ENCODE measurements around the gene MYO1D. TPM values are rescaled to one million over a fixed set of nuclear protein-coding genes. Genes with fewer than 3 reads are reported as not detected.

Gene MYO1D
- total RNA-seq, 1 donor from 2014 or later: 27.7 TPM

DNA sequence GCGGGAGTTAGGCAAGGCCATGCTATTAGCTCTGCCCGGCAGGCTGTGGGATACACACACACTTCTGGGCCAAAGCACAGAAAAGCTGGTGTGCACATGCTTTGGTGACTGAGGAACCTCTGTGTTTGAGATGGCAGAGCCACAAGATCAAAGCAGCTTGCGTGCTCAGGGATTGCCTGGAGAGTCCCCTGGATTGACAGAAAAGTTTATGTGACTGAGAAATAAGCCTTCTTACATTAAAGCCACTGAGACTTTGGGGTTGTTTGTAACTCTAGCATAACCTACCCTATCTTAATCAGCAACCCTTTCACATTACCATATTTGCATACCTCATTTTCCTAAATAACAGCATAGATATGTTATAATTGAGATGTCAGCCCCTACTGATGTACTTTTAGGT, 69.3 kb downstream of the MYO1D start:
- no peaks in the 10 kb centered on the region for H3K9me3 Mint-ChIP-seq
- ChIA-PET CTCF (no interaction called here), POLR2A (no interaction called here)
- TF ChIP-seq, protein P1, sequence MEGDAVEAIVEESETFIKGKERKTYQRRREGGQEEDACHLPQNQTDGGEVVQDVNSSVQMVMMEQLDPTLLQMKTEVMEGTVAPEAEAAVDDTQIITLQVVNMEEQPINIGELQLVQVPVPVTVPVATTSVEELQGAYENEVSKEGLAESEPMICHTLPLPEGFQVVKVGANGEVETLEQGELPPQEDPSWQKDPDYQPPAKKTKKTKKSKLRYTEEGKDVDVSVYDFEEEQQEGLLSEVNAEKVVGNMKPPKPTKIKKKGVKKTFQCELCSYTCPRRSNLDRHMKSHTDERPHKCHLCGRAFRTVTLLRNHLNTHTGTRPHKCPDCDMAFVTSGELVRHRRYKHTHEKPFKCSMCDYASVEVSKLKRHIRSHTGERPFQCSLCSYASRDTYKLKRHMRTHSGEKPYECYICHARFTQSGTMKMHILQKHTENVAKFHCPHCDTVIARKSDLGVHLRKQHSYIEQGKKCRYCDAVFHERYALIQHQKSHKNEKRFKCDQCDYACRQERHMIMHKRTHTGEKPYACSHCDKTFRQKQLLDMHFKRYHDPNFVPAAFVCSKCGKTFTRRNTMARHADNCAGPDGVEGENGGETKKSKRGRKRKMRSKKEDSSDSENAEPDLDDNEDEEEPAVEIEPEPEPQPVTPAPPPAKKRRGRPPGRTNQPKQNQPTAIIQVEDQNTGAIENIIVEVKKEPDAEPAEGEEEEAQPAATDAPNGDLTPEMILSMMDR (IDR thresholded peaks at IDR 0.05): no peak
- ATAC-seq (ENCODE audit: low read depth) (no peak), DNase-seq (no peak)
- H3K27me3 Mint-ChIP-seq: no peaks in the 10 kb centered on the region
- intact Hi-C loops (cut with micrococcal nuclease): no loop called here
- H3K4me3 Mint-ChIP-seq: no peak overlapping the region
- H3K36me3 Mint-ChIP-seq (ENCODE audit: low read depth): no peaks in the 10 kb centered on the region
- no peak overlapping the region for H3K27ac Mint-ChIP-seq
- H3K4me1 Mint-ChIP-seq: peaks cover 8% of the 10 kb centered on the region

DNA sequence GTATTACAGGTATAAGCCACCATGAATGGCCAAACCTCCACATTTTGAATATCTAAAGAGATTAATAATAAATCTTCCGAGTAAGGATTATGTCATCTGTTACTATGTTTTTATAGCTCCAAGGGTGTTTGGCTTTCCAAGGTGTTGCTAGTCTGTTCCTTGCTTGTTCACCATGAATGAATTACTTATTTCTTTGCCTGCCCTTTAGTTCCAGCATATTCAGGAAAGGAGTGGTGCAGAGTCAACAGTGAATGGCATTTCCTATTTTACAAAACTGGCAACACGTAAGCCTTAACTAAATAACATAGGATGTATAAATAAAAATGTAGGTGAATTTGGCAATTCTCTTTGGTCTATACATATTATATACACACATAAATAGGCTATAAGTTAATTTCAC, 70.3 kb downstream of the MYO1D start:
- H3K27ac Mint-ChIP-seq: no peak overlapping the region
- H3K4me3 Mint-ChIP-seq: no peak overlapping the region
- H3K36me3 Mint-ChIP-seq (ENCODE audit: low read depth): no peaks in the 10 kb centered on the region
- TF ChIP-seq, protein P1 (IDR thresholded peaks at IDR 0.05): no peak
- no peaks in the 10 kb centered on the region for H3K9me3 Mint-ChIP-seq
- no peak for ATAC-seq (ENCODE audit: low read depth)
- intact Hi-C loops (cut with micrococcal nuclease): no loop called here
- no peaks in the 10 kb centered on the region for H3K27me3 Mint-ChIP-seq
- peaks cover 8% of the 10 kb centered on the region for H3K4me1 Mint-ChIP-seq
- CTCF ChIA-PET: interaction anchor here (1.6 to 2.3 kb wide), 2 partner anchors 71 to 103 kb away, joined by 4 to 10 read pairs; partner anchors contain the start of gene MYO1D
- POLR2A ChIA-PET: no interaction called here
- no peak for DNase-seq

DNA sequence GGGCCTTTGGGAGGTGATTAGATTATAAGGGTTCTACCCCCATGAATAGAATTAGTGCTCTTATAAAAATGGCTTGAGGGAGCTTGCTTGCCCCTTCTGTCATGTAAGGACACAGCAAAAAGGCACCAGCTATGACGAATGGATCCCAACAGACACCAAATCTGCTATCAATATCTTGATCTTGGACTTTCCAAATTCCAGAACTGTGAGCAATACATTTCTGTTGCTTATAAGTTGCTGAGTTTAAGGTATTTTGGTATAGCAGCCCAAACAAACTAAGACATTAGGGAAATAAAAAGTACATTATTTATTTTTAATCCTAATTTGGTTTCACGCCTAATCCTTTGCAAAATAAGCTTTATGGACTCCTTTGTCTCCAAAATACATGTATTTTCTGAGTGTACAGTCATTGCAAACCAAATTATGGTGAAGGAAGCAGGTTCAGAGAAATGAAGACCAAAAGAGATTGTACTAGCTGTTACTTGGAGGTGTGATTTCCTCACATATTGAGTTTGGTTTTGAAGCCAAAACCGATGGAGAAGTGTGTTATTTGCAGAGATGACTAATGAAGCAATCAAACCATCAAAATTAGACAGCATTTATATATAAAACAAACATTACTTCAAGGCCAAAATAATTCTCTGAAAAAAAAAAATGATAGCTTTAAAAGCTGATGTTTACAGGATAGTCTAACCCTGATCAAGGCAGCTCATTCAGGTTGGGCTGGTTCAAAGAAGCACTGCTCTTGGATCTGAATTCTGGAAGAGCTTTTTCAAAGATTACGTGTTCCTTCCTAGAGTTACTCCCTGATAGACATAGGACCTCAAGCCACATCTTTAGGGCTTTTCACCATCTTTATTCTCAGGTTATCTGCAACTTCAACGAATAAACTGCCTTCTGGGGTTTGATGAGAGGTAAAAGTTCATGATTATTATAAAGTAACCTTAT, 71.6 kb downstream of the MYO1D start:
- peaks cover 4% of the 10 kb centered on the region for H3K4me1 Mint-ChIP-seq
- CTCF ChIA-PET: interaction anchor here (1.6 to 2.3 kb wide), 2 partner anchors 72 to 105 kb away, joined by 4 to 10 read pairs; partner anchors contain the start of gene MYO1D
- H3K27me3 Mint-ChIP-seq: no peaks in the 10 kb centered on the region
- no peaks in the 10 kb centered on the region for H3K36me3 Mint-ChIP-seq (ENCODE audit: low read depth)
- TF ChIP-seq, protein P1 (IDR thresholded peaks at IDR 0.05): no peak
- H3K27ac Mint-ChIP-seq: no peak overlapping the region
- ATAC-seq (ENCODE audit: low read depth): no peak
- H3K4me3 Mint-ChIP-seq: no peak overlapping the region
- intact Hi-C loops (cut with micrococcal nuclease): no loop called here
- no peak for DNase-seq
- POLR2A ChIA-PET: no interaction called here
- no peaks in the 10 kb centered on the region for H3K9me3 Mint-ChIP-seq

DNA sequence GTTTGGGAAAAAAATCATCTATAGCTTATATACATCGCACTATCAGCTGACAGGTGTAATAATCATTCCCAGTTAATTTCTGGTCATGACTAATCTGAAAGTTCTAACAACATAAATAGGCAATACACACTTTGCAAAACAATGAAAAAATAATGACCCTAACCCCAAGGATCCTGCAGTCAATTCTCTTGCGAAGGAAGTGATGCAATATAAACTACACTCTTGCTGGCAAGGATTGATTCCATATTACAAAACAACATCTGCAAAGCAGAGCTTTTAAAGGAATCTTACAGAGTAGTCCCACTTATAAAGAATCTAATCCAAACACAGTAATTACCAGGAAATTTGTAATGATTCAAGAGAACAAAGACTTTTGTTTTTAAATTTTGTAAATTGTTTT, 73.4 kb downstream of the MYO1D start:
- Mint-ChIP-seq H3K27me3 (no peaks in the 10 kb centered on the region), H3K4me1 (no peaks in the 10 kb centered on the region), H3K36me3 (ENCODE audit: low read depth) (no peaks in the 10 kb centered on the region), H3K9me3 (no peaks in the 10 kb centered on the region), H3K4me3 (no peak overlapping the region), H3K27ac (no peak overlapping the region)
- intact Hi-C loops (cut with micrococcal nuclease): no loop called here
- TF ChIP-seq, protein P1 (IDR thresholded peaks at IDR 0.05): no peak
- ATAC-seq (ENCODE audit: low read depth): no peak
- POLR2A ChIA-PET: interaction anchor here (0.6 kb wide), 1 partner anchor 8 kb away, joined by 4 read pairs; no protein-coding TSS in a partner anchor
- CTCF ChIA-PET: interaction anchor here (1.9 to 2.3 kb wide), 2 partner anchors 20 to 74 kb away, joined by 6 to 10 read pairs; partner anchors contain the start of gene MYO1D
- DNase-seq: no peak

DNA sequence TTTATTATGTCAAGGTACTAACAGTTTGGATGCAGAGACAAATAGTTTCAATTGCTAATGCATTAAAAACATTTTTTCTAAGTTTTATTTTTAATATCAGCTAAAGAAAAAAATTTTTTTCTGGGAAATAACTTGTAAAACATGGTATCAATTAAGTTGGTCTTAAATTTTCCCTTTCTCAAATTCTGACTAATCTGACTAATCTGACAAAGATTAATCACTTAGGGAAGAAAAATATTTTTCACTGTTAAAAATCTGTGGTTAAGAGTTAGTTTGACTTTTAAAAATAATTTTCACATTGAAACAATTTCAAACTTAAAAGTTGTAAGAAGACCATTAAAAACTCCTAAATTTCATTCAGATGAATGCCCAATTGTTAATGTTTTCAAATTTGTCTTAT, 74.6 kb downstream of the MYO1D start:
- no peak overlapping the region for H3K27ac Mint-ChIP-seq
- ChIA-PET CTCF (interaction anchor here (1.9 to 2.3 kb wide), 2 partner anchors 19 to 75 kb away, joined by 6 to 10 read pairs; partner anchors contain the start of gene MYO1D), POLR2A (no interaction called here)
- H3K4me1 Mint-ChIP-seq: no peaks in the 10 kb centered on the region
- no peak overlapping the region for H3K4me3 Mint-ChIP-seq
- no peak for ATAC-seq (ENCODE audit: low read depth)
- intact Hi-C loops (cut with micrococcal nuclease): no loop called here
- H3K9me3 Mint-ChIP-seq: no peaks in the 10 kb centered on the region
- DNase-seq: no peak
- TF ChIP-seq, protein P1 (IDR thresholded peaks at IDR 0.05): no peak
- H3K36me3 Mint-ChIP-seq (ENCODE audit: low read depth): no peaks in the 10 kb centered on the region
- H3K27me3 Mint-ChIP-seq: no peaks in the 10 kb centered on the region

Measured in activated B cell treated with CpG ODN at 0.5 μM for 24 hours (primary cell).